HG03045 (cell line): ENCODE data around the gene FLT3LG.
A peak's percentile ranks its signal among the peaks of the same experiment; 100 is the strongest.
"Not testable (repeated sequence)": the region's sequence is repeated elsewhere in the genome, so short reads cannot be mapped to it uniquely, and the experiment has no call there.

ENCODE experiments used
- ATAC-seq: cut with Tn5 transposase; IDR thresholded peaks from one replicate; pipeline ENCODE4 v1.9.1; 2021; ENCODE audit warnings: mild to moderate bottlenecking, moderate library complexity; ENCODE audit not compliant: unreplicated experiment

FLT3LG gene

GRCh38 chr19:49461130-49461529 lies 12.9 kb upstream of the FLT3LG start:
- not testable (repeated sequence) for ATAC-seq

DNA sequence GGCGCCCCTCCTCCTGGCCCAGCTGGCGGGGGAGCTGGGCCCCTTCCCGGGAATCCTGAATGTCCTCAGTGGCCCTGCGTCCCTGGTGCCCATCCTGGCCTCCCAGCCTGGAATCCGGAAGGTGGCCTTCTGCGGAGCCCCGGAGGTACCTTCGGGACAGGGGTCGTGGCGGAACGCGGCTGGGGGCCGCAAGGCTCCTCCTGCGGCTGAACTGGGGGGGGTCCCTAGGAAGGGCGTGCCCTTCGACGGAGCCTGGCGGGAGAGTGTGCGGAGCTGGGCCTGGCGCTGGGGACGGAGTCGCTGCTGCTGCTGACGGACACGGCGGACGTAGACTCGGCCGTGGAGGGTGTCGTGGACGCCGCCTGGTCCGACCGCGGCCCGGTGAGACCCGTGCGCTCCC lies 12.4 kb upstream of the FLT3LG start:
- no peak for ATAC-seq

DNA sequence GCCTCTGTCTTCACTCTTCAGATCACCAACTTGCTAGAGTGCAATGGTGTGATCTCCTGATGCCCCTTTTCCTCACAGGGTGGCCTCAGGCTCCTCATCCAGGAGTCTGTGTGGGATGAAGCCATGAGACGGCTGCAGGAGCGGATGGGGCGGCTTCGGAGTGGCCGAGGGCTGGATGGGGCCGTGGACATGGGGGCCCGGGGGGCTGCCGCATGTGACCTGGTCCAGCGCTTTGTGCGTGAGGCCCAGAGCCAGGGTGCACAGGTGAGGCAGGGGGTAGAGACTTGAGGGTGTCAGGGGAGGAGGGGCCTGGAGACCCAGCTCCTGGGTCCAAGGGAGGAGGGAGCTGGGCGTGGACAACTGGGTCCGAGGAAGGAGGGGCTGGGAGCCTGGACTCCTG lies 11.5 kb upstream of the FLT3LG start:
- no peak for ATAC-seq

DNA sequence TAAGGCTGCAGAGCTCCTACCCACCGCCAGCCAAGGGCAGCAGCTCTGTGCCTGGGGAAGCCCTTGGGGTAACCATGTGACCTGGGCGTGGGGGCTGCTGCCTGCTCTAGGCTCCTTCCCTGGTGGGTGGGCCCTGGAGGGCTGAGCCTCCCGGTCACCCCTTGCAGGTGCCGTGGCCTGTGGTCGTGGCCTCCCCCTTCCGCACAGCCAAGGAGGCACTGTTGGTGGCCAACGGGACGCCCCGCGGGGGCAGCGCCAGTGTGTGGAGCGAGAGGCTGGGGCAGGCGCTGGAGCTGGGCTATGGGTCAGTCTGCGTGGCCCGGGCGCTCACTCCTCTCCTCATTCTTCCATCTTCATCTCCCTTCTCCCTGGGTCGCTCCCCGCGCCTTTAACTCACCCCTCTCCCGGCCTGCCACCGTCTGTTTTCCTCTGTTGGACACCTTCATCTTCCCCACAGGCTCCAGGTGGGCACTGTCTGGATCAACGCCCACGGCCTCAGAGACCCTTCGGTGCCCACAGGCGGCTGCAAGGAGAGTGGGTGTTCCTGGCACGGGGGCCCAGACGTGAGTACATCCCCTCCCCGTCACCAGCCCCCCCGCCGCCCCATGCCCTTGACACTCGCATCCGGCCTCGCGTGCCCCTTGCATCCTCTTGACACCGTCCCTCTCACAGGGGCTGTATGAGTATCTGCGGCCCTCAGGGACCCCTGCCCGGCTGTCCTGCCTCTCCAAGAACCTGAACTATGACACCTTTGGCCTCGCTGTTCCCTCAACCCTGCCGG lies 9.9 kb upstream of the FLT3LG start:
- ATAC-seq = no peak

- ATAC-seq = no peak
Observed at GRCh38 chr19:49465371-49465770, 8.6 kb upstream of the FLT3LG start.

GRCh38 chr19:49468199-49468598 lies 5.8 kb upstream of the FLT3LG start:
- ATAC-seq = no peak

DNA sequence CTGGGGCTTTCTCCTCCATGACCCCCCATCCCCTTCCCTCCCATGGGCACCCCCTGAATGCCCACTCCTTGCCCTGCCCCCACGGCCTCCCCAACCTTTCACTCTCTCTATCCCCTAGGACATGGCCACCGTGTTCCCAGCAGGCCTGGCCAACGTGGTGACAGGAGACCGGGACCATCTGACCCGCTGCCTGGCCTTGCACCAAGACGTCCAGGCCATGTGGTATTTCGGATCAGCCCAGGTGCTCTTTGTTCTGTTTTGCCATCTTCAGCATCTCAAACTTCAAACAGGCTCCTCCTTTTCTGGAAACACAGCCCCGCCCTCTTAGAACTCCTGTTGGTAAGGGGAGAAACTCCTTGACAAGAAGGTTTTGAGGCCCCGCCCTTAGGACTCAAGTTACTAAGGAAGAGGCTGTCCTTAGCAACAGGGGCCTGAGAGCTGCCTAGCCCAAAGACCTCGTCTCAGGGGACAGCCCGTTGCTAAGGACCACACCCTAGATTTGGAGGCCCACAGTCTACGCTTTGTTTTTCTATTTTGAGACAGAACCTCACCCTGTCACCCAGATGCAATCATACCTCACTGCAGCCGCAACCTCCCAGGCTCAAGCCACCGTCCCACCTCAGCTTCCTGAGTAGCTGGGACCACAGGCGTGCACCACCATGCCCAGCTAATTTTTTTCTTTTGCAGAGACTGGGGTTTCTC lies 5.1 kb upstream of the FLT3LG start:
- peak; percentile 56 for ATAC-seq

GRCh38 chr19:49469828-49470614 lies 4.0 kb upstream of the FLT3LG start:
- ATAC-seq = no peak

GRCh38 chr19:49470615-49470978 lies 3.4 kb upstream of the FLT3LG start:
- no peak for ATAC-seq

- no peak for ATAC-seq
Observed at GRCh38 chr19:49472936-49473335, 1.1 kb upstream of the FLT3LG start.

- not testable (repeated sequence) for ATAC-seq
Observed at GRCh38 chr19:49473501-49473867, 531 bp upstream of the FLT3LG start.

DNA sequence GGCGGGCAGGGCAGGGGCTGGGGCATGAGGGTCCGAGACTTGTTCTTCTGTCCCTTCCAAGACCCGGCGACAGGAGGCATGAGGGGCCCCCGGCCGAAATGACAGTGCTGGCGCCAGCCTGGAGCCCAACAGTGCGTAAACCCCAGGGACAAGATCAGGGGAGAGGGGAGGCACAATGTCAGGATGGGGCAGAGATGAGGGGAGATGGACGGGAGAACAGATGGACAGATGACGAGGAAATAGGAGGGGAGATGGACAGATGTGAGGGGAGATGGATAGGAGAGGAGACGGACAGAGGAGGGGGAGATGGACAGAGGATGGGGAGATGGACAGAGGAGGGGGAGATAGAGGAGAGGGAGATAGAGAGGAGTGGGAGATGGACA lies 518 bp downstream of the FLT3LG start:
- no peak for ATAC-seq

DNA sequence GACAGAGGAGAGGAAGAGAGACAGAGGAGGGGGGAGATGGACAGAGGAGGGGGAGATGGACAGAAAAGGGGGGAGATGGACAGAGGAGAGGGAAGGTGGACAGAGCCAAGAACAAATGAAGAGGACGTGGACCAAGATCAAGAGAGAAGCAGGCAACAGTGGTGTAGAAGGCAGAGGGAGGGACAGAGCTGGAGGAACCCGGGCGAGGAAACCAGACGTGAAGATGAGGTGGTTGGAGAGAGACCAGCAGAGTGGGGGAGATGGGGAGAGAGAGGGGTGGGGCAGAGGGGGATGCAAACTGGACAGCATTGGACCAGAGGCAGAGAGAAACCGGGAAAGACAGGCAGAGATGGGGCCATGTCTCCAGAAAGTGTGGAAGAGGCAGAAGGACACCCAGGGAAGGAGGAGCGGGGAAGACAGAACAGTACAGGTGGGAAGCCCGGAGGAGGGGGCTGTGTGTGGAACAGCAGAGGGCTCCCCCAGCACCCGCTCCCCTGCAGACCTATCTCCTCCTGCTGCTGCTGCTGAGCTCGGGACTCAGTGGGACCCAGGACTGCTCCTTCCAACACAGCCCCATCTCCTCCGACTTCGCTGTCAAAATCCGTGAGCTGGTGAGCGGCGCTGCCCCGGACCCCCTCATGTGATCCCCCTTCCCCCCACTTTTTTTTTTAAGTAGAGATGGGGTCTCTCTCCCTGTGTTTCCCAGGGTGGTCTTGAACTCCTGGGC lies 1.3 kb downstream of the FLT3LG start:
- ATAC-seq = no peak

GRCh38 chr19:49475995-49476880 lies 2.2 kb downstream of the FLT3LG start:
- ATAC-seq = no peak

DNA sequence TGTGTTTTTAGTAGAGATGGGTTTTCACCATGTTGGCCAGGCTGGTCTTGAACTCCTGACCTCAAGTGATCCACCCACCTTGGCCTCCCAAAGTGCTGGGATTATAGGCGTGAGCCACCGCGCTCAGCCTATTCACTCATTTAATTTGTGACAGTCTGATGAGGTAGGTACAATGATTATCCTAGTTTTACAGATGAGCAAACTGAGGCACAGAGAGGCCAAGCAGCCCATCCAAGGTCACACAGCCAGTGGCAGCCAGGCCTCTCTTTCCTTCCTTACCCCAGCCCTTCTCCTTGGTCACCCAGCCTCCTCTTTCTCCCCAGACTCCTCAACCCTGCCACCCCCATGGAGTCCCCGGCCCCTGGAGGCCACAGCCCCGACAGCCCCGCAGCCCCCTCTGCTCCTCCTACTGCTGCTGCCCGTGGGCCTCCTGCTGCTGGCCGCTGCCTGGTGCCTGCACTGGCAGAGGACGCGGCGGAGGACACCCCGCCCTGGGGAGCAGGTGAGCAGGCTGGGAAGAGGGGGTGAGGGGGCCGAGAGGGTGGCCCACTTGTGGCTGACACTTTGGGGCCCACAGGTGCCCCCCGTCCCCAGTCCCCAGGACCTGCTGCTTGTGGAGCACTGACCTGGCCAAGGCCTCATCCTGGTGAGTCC lies 6.1 kb downstream of the FLT3LG start:
- no peak for ATAC-seq

GRCh38 chr19:49481020-49481683 lies 7.1 kb downstream of the FLT3LG start:
- no peak for ATAC-seq

- ATAC-seq = no peak
Observed at GRCh38 chr19:49486232-49486631, 12.2 kb downstream of the FLT3LG start.

DNA sequence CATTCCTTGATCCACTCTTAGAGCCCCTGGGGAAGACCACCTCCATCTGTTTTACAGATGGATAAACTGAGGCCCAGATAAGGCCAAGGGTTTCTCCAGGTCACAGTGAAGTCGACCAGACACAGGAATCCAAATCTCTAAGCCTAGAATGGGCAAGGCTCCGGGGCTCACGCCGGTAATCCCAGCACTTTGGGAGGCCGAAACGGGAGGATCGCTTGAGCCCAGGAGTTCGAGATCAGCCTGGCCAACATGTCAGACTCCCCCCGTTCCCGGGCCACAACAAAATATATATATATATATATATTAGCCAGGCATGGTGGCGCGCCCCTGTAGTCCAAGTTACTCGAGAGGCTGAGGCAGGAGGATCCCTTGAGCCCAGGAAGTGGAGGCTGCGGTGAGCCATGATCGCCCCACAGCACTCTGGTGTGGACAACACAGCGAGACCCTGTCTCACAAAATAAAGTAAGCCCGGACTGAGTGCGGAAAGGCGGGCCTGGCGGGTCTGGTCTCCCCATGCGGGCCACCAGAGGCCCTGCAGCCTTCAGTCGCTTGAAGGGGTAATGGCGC lies 12.8 kb downstream of the FLT3LG start:
- ATAC-seq = peak; percentile 2
